SK-MEL-5 (cell line): ENCODE measurements around the gene ITGB4. TPM values are rescaled to one million over a fixed set of nuclear protein-coding genes. Genes with fewer than 3 reads are reported as not detected.

Source experiments
- DNase-seq: peaks from one replicate; pipeline ENCODE4 v3.0.0-alpha.2; 2016; ENCODE audit warnings: low read depth, low spot score
- in situ Hi-C: cut with HindIII; loops from 2 replicates; pipeline ENCODE4 v1.10.0; 2016; ENCODE audit warnings: low sequenced_read_pairs, high pct_unique_total_duplicates, low pct_unique_long_range_greater_than_20kb
- total RNA-seq: library from RNA; depleted of rRNA; stranded (reverse); fragments of >200 nt; shearing (Covaris generic); gene quantifications from 2 replicates; pipeline ENCODE4 v1.2.3, GENCODE V29; 2014

Gene ITGB4
- total RNA-seq, 1 experiment from 2014 or later = 0.05 TPM

DNA sequence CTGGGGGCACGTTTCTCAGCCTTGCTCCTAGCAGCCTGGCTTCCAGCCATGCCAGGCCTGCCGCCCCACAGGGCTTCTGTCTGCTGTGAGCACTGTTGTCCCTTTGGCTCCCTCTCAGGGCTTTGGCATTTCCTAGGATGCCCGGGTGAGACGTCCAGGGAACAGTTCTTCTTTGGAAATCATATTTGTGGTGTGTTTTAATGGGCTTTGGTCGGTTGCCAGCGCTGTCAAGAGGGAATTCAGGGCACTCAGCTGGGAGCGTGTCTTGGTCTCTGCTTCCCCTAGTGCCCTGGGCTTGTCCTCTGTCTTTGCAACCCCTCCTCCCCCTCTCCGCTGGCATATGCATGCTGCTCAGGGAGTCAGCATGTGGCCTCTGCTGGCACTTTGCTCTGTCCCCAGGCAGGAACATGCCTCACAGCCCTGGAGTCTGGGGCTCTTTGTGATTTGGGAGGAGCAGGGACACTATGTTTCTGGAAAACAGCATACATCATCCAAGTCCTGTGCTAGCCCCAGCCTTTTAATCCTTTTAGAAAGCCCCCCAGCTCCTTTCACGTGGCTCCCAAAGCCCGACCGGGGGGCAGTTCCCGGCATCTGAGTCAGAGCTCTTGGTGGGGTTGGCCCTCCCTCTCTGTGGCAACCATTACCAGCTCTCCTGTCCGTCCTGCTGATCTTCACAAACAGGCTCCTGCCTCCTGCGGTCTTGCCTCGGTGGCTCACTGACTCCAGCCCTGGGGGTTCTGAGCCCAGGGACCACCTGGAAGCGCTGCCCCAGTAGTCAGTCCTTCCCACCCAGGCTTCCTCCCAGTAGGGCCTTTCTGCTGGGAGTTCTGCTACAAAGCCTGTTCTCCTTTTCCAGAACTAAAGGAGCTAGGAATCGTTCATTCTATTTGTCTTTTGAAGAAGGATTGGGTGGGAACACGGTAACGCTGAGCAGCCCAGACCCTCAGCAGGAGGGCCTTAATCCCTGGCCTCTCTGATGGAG is 27.5 kb upstream of the ITGB4 start:
- peak; percentile 28 for DNase-seq
- in situ Hi-C loops = no loop called here

DNA sequence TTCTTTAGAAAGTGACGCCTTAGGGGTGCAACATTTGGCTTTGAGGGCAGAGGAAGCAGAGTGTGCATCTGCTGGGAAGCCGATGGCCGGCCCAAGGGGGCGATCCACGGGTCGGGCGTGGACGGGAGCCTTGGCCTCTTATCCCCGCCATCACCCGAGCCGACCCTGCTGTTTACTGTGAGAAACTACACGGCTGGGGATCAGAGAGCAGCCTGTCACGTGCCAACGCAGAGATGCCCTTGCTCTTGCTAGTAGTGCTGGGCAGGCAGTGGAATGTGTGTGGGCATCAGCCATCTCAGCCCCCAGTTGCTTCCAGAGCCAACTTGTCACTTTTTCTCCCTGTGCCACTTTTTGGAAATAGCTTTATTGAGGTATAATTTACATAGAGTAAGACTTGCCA is 26.7 kb upstream of the ITGB4 start:
- in situ Hi-C loops = no loop called here
- DNase-seq = no peak

DNA sequence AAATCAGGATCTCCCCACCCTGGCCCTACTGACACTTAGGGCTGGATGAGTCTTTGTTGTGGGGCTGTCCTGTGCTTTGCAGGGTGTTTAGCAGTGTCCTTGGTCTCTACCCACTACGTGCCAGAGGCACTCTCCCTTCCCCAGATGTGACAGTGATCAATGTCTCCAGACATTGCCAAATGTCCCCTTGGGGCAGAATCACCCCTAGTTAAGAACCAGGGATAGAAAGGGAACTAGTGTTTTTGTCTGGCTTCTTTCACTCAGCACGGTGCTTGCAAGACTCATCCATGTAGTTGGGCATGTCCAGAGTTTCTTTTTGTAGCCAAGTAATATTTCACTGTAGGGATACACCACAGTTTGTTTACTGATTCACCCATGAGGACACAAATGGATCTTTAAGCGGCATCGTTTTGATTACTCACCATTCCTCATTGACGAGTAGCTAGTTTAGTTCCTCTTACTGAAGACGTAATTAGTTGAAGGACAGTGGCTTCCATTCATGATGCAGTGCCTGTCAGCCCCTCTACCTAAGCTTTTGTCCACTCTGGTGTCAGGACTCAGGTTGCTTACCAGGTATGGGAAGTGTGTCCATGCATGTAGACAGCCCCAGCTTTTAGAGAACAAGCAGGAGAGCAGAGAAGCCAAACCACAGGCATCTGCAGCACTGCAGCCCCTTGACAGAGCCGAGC is 26.0 kb upstream of the ITGB4 start:
- no peak for DNase-seq
- in situ Hi-C loops = no loop called here

DNA sequence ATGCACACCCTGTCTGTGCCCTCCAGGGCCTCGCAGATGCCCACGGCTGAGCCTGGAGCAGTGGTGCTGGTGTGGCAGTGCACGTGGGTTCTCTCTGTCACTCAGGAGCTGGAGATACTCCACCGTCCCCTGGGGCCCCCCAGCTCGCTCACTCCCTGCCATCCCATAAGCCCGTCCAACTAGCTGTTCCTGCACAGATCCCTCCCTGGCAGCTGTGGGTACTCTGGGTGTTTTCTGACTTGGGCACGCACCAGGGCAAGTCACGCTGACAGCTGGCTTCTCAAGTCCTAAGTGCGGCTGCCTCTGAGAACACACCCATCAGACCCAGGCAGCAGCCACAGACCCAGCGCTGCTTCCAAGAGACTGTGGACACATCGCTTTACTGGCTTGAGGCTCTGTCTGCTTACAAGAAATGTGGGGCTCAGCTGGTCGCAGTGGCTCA is 25.4 kb upstream of the ITGB4 start:
- no peak for DNase-seq
- in situ Hi-C loops = no loop called here

DNA sequence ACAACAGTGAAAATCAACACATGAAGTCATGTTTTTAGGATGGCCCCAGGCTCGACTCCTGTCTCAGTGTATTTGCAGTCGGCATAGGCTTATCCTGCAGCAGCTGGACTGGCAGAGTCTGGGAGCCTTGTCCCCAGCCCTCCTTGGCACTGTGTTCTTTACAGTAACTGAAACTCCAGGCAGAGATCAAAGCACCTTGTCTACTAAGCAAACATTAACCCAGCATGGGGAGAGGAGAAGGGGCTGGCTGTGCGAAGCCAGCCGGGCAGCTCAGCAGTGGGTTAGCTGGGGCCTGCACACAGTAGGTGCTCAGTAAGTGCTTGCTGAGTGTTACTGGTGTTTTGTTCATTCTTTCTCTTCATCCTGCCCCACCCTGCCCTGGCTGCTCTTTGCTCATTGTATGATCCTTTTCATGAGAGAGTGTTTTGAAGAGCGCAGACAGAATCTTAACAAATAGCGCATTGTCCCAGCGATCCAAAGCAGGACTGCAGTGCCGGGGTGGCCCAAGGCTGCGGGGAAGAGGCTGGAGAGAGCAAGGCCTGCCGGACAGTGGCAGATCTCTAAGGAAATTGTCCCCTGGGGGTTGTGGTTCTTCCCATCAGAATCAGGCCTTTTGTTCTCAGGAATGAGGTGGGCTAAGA is 23.5 kb upstream of the ITGB4 start:
- DNase-seq = peak; percentile 99
- in situ Hi-C loops = no loop called here

DNA sequence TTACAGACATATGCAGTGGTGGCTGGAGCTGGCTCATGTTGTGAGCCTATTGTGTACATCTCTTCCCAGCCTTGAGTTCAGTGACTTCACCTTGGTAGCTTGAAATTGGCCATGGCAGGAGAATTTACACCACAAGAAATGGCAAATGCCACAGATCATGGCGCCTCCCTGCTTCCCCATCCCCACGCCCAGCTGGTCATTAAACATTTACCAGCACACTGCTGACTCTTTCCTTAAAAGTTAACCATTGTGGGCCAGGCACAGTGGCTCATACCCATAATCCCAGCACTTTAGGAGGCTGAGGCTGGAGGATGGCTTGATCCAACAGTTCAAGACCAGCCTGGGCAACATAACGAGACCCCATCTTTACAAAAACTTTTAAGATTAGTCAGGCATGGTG is 22.6 kb upstream of the ITGB4 start:
- in situ Hi-C loops = no loop called here
- no peak for DNase-seq

DNA sequence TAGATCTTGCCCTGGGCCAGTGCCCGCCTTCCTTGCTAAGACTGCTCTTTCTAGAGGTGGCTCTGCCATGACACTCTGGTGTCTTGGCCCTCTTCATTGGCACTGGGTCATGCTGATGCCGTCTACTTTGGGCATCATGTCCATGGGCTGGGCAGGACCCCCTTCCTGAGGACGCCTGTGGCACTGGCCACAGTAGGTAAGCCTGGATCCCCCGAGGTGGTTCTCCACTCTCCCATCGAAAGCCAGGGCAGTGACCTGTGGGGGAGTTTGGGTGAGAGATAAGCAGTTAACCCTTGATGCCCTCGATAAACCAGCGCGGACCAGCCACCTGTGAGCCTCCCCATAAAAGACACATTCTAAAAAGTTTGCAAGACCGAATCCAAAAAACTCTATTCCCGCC is 20.0 kb upstream of the ITGB4 start:
- in situ Hi-C loops = no loop called here
- DNase-seq = no peak

DNA sequence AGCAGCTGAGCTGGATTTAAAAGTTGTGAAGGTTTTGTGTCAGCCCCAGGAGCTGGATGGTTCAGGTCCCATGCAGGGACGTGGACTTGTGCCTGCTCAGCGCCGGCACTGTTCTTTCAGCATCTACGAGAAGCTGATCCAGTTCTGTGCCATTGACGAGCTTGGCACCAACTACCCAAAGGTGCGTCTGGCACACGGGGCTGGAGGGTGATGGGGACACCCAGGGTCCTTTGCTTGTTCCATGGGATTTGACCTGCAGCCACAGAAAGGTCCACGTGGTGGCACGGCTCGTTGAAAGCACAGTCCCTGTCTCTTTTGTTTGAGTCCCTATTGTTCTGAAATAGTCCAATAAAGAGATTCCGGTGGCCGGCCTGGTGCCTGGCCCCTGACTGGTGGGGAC is 18.1 kb upstream of the ITGB4 start:
- in situ Hi-C loops = no loop called here
- DNase-seq = no peak

DNA sequence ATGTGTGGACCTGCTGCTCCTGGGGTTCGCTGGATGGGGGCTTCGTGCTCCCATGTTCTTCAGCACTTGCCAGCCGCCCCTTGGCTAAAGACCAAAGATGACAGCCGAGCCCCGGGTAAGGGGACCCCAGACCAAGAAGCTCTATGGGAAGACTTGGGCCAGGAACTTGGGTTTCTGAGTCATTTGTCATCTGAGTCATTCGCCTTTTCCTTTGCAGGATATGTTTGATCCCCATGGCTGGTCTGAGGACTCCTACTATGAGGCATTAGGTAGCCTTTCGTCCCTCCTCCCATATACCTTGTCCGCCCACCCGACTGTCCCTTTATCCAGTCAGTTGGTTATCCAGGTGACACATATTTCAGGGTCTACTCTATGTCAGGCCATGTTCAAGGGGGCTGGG is 17.7 kb upstream of the ITGB4 start:
- in situ Hi-C loops = no loop called here
- DNase-seq = no peak

DNA sequence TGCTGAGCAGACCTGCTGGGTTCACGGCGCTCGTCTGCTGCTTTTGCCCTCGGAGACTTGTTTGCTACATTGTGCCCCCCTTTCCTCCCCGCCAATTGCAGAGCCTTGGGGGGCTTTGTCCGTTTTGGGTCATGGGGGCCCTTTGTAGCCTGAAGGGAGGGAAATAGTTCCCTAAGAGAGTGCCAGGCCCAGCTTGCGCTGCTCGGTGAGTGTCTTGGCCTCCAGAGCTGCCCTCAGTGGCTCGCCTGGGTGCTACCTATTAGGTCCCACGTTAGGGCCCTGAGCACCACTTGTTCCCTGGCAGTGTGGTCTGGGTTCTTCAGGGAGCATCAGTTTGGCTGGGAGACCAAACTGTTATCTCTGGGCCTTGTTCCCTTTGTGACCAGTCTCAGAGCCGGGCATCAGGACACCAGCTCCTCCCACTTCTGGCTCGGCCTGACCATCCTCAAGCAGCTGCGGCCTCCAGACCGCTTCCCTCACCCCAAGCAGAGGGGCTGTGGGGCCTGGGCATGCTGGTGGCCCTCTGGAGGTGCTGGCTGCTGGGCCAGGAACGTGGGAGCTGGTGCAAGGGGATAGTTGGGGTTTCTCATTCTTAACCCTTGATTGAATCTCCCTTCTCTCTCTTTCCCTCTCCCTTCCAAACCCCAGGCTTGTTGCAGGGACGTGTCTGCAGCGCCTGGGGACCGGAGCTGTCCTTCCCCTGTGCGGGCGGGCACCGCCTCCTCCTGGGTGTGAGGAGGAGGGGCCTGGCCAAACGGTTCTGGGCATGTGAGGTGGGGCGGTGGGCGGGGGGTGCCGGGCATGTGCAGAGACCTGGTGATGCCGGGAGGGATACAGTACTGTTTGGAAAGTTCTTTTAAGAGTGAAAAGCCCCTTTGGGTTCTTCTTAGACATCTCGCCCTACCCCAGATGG is 16.0 kb upstream of the ITGB4 start:
- in situ Hi-C loops = no loop called here
- DNase-seq = no peak

DNA sequence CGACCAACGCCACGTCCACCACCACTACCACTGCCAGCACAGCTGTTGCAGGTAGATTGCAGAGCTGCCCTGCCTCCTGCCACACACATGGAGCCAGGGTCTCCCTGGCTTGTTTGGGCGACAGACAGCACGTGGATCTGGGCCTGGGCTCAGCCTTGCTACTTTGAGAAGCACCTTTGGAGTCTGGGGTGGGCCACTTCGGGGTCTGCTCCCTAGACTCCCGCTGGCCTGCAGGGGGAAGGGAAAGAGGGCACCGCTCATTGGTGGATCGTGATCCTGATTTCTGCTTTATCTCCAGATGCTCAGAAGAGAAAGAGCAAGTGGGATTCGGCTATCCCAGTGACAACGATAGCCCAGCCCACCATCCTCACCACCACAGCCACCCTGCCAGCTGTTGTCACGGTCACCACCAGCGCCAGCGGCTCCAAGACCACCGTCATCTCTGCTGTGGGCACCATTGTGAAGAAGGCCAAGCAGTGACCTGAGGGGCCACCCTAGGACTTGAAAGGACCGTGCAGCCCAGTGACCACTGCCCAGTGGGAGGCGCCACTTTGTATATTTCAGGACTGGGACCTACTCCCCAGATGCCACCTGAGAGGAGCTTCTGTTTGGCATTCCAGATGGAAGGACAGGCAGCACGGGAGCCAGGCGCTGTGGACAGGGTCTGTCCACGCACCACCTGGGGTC is 15.1 kb upstream of the ITGB4 start:
- no peak for DNase-seq
- in situ Hi-C loops = no loop called here

DNA sequence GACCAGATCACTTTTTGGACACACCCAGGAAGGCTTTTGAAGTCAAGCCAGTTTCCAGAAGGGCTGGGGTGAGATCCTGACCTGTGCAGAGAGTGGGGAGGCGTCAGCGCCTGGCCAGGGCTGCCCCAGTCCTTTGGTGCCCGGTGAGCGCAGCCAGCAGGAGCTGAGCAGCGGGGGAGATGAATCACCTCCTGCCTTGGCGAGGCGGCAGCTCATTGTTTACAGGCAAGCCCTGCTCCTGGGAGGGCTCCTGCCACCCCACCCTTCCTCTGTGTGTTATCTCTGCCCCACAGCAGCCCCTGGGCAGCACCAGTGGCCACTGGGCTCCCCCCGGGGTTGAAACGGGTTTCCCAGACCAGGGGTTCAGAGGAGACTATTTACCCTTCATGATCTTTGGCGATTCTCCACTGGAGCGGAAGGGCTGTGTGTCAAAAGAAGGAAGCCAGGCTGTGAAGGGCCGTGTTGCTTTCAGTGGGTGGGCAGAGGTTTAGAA is 14.1 kb upstream of the ITGB4 start:
- no peak for DNase-seq
- in situ Hi-C loops = no loop called here

DNA sequence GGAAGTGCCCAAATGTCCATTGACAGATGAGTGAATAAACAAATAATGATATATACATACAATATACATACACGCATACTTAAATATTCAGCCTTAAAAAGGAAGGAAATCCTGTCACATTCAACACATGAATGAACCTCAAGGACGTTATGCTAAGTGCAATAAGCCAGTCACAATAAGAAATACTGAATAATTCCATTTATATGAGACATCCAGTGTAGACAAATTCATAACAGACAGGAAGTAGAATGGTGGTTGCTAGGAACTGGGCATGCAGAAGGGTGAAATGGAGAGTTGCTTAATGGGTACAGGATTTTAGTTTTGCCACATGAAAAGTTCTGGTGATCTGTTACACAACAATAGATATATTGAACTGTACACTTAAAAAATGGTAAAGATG is 8.8 kb upstream of the ITGB4 start:
- in situ Hi-C loops = no loop called here
- DNase-seq = no peak

DNA sequence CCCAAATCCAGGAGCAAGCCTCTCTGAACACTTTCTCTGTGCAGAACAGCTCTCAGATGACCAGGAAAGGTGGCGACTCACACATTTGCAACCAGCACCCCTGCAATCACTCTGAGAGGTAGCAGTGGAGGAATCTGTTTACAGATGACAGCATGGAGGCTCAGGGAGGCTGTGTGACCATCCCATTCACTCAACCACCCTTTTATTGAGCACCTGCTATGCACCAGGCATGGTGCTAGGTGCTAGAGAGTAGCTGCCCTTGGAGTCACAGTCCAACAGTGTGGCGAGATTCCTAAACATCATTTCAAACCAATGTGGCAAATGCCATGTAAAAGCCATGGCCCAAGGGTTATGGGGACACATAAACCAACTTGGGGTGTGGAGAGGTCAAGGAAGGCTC is 1.5 kb upstream of the ITGB4 start:
- in situ Hi-C loops = no loop called here
- no peak for DNase-seq

DNA sequence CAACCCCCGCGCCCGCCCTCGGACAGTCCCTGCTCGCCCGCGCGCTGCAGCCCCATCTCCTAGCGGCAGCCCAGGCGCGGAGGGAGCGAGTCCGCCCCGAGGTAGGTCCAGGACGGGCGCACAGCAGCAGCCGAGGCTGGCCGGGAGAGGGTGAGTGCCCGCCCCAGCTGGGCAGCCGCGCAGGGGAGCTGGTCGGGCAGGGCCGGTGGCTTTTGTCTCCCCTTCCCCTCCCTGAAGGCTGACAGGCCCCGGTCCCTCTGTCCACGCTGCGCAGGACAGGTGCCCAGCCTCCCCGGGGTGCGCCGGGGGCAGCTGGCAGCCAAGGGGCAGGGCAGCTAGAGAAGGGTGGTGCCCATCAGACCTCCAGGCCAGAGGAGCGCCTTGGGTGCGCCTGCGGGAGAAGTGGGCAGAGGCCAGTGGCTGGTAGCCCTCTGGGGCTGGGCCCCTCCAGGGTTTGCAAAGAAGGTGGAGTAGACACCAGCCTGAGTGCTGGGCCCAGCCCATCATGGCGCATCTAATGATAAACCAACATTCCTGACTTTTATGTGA is 278 bp downstream of the ITGB4 start:
- no peak for DNase-seq
- in situ Hi-C loops = no loop called here

DNA sequence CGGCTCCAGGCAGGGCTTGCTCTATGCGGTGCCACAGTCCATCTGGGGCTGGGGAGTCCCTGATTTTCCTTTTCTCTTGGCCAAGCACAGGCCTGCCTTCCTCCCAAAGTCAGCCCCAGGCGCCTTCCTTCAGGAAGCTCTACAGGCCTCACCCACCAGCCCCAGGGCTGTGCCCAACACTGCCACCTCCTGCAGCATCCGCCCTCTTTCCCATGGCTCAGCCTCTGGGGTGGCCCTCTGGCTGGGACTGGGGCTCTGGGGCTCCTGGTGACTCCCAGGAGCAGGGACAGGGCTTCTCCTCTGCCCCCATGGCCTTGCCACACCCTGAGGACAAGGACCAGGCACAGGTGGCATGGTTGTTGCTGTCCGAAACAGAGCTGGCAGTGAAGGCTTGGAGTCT is 817 bp downstream of the ITGB4 start:
- DNase-seq = no peak
- in situ Hi-C loops = no loop called here
